Measurements from ENCODE around the gene PPIG.
"Not testable (repeated sequence)": the region's sequence is repeated elsewhere in the genome, so short reads cannot be mapped to it uniquely, and the experiment has no call there.

Gene PPIG

DNA sequence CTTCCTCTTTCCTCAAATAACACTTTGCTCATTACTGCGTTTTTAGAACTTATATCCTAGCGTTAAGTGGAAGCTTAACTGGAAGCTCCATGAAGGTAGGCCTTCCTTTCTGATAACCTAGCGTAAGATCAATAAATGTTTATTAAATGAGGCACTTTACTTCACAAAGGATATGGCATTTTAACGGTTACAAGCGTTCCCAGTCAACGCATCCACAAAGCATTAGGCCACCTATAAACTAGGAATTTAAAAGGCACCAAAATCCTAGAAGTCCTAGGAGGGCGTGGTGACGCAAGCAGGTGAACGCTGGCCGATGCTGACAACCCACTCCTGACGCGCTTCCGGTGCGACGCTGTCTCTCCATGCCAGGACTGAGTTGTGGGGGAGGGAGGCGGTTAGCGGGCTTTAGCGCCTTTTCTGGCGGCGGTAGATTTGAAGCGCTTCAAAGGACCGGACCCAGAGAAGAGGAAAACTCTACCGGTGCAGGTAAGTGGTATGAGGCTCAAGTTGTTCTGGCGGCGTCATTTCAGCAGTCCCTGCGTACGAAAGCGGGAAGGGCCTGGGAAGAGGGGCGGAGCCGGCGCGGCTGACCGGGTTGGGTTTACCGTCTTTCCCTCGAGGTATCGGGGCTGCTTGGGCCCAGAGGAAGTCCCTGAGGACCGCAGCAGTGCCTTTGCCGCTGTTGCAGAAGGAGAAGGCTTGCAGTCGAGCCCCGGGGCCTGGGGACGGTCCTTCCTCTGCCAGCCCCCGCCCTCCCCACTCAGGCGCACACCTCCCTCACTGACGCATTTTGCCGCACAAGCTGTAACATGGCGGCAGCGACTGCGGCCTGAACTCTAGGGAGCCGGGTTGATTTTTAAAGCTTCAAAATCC is at the start of gene PPIG:
Gene PPIG (plus strand): TSS at position 347 of the 873 bp plus-strand sequence. CDS start 19,691 bp downstream, outside the sequence.
- DNase-seq: peak; percentile 97

DNA sequence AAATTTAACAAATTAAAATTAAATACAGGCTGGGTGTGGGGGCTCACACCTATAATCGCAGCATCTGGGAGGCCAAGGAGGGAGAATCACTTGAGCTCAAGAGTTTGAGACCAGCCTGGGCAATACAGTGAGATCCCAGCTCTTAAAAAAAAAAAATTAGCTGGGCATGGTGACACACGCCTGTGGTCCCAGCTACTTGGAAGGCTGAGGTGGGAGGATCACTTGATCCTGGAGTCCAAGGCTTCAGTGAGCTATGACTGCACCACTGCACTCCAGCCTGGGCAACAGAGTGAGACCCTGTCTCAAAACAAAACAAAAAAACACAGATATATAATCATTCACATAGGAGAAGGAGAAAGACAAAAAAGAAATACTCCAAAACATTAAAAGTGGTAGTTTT is 44.7 kb upstream of the PPIG start:
- not testable (repeated sequence) for DNase-seq

GRCh38 chr2:169540146-169540545 is 44.0 kb upstream of the PPIG start:
- DNase-seq: no peak

DNA sequence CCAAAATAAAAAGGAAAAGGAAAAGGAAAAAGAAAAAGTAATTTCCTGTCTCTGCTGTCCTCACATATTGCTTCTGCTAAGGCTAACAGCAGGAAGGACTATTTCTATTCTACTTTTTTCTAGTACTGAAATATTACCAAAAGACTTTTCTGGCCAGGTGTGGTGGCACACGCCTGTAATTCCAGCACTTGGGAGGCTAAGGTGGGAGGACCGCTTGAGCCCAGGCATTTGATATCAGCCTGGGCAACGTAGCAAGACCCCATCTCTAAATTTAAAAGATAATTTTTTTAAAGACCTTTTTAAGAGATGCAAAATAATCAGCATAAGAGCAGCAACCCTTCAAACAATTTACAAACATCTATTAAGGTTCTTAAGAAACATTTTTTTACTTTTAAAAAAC is 41.7 kb upstream of the PPIG start:
- no peak for DNase-seq

- DNase-seq: no peak
Measured at GRCh38 chr2:169546756-169547155, 37.4 kb upstream of the PPIG start.

DNA sequence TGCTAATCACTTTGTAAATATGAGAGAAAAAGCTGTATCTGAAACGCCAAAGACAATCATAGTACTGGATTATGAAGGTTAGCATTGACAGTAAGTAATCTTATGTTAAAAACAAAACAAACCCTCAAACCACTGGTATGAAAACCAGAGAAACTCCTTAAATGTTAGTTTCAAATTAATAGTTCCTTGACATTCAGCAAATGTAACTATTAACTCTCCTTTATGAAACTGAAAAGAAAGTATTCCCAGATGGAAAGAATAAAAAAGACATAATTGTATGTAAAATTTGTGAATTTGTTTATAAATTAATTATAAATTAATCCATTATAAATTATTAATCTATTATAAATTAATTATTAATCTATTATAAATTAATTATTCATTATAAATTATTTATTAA is 22.8 kb upstream of the PPIG start:
- no peak for DNase-seq

DNA sequence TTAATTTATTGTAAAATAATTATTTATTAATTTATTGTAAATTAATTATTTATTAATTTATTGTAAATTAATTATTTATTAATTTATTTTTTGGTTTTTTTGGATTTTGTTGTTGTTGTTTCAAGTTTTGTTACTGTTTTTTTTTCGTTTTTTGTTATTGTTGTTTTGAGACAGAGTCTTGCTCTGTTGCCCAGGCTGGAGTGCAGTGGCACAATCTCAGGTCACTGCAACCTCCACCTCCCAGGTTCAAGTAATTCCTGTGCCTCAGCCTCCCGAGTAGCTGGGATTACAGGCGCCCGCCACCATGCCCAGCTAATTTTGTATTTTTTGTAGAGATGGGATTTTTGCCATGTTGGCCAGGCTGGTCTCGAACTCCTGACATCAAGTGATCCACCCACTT is 22.1 kb upstream of the PPIG start:
- not testable (repeated sequence) for DNase-seq

DNA sequence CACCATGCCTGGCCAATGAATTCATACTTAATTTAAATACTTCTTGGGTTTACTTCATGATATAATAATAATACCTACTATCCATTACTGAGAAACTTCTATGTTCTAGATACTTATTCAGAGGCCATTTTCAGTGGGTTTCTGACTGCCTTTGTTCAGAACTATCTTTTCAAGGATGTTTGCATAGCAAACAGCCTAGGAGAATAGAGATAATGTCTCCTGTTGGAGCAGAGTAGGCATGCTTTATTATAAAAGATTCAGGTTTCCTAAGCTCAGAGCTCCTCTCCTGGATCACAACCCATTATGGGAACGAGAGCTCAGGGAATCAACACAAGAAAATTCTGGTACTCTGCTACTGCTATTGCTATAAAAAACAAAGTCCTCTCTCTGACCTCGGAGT is 21.6 kb upstream of the PPIG start:
- DNase-seq: peak; percentile 72

DNA sequence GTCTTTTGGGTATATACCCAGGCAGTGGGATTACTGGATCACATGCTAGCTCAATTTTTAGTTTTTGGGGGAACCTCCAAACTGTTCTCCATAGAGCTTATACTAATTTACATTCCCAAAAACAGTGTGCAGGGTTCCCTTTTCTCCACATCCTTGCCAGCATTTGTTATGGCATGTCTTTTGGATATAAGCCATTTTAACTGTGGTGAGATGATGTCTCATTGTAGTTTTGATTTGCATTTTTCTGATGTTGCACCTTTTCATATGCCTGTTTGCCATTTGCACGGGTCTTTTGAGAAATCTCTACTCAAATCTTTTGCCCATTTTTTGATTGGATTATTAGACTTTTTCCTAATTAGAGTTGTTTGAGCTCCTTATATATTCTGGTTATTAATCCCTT is 18.5 kb upstream of the PPIG start:
- DNase-seq: no peak

DNA sequence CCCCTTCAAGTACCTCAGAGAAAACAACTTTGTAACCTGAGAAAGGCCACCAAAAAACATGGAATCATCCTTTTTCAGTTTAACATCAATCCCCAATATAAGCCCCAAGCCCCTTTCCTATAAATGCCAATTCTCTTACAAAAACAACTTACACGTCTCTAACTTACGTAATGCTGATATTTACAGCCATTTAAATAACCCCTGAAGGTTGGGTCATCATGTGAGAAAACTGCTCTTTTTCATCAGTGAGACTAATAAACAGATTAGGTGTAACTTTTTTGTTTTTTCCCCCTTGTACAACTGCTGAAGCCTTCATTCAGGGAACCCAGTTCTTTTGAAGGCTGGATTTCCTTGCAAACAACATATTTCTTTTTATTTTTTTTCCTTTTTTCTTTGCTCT is 14.2 kb upstream of the PPIG start:
- DNase-seq: no peak

DNA sequence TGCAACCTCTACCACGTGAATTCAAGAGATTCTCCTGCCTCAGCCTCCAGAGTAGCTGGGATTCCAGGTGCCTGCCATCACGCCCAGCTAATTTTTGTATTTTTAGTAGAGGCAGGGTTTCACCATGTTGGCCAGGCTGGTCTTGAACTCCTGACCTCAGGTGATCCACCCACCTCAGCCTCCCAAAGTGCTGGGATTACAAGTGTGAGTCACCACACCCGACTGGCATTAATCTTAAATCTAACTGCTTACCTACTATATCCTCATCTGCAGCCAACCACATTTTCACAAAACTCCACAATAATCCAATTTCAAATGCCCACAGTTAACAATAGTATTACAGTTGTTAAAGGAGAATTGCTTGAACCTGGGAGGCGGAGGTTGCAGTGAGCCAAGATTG is 13.4 kb upstream of the PPIG start:
- peak; percentile 69 for DNase-seq

DNA sequence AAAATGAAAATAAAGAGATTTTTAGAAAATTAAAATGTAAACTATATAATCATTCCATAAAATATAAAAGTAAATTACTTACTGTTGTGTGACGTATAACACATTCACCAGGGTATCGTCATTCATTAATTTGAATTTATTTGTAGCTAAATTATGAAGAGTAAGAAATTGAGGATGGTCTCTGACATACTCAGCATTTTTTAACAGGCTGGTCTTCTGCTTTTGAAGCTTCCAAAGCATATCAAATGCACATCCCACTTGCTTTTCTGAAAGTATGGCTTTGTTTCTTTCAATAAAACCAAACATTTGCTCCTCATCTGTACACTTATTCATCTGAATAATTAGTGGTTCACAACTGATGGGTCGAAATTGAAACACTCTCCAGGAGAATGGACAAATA is 12.6 kb upstream of the PPIG start:
- DNase-seq: no peak

- DNase-seq: no peak
Measured at GRCh38 chr2:169572189-169572588, 12.0 kb upstream of the PPIG start.

- DNase-seq: no peak
Measured at GRCh38 chr2:169572821-169573159, 11.4 kb upstream of the PPIG start.

DNA sequence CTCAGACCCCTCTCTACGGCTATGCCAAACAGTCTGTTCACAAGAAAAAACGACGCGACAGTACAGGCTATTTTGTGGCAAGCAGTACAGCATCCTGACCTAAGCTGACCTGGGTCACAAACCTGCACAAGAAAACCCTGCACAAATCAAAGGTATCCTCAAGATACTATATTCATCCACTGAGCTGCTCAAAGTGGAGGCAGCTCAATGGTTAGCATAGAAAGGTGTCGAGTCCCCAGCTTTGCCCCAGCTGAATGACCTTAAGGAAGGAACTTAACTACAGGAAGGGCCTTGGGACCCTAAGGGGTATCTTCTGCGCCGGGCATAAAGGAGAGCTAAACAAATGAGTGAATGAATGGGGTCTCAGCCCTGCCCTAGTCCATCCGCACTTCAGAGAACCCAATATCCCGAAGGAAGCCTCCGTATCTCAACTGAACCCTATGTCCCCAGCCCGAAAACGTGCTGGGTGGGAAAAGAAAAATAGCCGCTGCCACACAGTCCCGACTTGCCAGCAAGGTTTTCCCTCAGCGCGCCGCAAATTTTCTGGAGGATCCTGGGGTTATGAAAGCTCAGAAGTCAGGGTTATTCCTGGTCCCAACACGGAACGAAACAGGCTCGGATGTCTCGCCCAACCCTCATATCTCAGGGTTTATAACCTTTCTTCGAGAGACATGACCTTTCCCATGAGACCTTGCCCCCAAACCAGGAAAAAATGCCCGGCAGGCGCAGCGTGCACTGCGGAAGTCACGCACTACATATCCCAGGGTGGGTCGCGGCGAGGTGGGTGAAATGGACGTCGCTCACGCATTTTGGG is 10.8 kb upstream of the PPIG start, which contains the start of gene FASTKD1:
Gene FASTKD1 (minus strand): TSS at position 706 of the 814 bp plus-strand sequence. CDS start 1,836 bp downstream, outside the sequence.
- peak; percentile 99 for DNase-seq

DNA sequence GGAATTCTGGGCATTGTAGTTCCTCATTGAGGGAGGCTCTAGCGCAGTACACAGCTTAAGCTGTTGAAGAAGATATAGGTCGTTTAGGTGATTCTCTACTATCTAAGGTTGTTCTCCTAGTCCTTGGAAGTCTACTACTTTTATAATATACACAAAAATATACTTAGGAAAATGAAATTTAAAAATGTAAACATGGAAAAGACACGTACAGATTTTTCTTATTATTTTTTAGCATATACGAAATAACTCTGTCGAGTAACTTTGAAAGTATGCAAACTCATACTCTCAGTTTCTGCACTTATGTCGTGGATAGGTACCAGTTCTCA is 10.2 kb upstream of the PPIG start:
- no peak for DNase-seq

GRCh38 chr2:169574539-169574938 is 9.6 kb upstream of the PPIG start:
- DNase-seq: not testable (repeated sequence)

DNA sequence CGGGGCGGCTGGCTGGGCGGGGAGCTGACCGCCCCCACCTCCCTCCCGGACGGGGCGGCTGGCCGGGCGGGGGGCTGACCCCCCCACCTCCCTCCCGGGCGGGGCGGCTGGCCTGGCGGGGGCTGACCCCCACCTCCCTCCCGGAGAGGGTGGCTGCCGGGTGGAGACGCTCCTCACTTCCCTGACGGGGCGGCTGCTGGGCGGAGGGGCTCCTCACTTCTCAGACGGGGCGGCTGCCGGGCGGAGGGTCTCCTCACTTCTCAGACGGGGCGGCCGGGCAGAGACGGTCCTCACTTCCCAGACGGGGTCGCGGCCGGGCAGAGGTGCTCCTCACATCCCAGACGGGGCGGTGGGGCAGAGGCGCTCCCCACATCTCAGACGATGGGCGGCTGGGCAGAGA is 8.9 kb upstream of the PPIG start:
- not testable (repeated sequence) for DNase-seq

GRCh38 chr2:169579044-169579443 is 5.1 kb upstream of the PPIG start:
- DNase-seq: no peak

DNA sequence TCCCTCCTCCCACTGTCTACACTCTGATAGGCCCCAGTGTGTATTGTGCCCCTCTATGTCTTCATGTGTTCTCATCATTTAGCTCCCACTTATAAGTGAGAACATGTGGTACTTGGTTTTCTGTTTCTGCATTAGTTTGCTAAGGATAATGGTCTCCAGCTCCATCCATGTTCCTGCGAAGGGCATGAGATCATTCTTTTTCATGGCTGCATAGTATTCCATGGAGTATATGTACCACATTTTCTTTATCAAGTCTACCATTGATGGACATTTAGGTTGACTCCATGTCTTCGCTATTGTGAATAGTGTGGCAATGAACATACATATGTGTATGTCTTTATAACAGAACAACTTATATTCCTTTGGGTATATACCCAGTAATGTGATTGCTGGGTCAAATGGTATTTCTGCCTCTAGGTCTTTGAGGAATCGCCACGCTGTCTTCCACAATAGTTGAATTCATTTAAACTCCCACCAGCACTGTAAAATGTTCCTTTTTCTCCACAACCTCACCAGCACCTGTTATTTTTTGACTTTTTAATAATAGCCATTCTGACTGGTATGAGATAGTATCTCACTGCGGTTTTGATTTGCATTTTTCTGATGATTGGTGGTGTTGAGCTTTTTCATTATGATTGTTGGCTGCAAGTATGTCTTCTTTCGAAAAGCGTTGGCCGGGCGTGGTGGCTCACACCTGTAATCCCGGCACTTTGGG is 1.4 kb upstream of the PPIG start:
- DNase-seq: not testable (repeated sequence)

DNA sequence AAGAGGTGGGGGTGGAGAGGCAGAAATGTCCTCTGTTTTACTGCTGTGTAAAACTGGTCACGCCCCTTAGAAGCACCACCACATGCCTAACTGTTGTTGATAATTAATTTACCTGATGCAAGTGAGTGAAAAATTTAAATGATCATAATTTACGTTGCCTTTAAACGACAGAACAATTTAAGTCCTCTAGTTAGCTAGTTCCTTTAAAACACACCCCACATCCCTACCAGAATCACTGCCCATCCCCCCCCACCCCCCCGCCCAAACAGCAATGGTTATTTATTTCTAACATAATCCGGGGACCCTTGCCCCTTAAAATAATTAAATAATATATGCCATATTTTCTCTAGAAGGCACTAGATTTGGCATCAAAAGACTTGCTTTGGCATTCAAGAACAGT is 633 bp upstream of the PPIG start:
- no peak for DNase-seq

DNA sequence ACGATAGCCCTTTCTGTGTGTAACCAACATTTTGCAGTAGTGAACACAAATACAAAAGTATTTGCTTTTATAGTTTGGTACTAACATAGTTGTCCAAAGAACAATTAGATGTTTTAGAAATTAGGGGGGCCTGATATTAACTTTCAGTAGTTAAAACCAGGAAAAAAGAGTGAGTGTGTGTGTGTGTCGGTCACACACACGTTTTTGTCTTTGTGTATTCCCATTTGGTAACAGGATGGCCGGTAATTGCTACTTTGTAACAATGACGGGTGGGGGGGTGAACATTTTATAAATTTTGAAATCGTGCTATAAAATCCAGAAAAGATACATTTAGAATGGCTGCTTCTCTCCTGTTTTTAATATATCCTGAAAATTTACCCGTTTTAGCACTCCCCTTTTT is 1.5 kb downstream of the PPIG start:
- DNase-seq: no peak

- no peak for DNase-seq
Measured at GRCh38 chr2:169590804-169591203, 6.7 kb downstream of the PPIG start.

DNA sequence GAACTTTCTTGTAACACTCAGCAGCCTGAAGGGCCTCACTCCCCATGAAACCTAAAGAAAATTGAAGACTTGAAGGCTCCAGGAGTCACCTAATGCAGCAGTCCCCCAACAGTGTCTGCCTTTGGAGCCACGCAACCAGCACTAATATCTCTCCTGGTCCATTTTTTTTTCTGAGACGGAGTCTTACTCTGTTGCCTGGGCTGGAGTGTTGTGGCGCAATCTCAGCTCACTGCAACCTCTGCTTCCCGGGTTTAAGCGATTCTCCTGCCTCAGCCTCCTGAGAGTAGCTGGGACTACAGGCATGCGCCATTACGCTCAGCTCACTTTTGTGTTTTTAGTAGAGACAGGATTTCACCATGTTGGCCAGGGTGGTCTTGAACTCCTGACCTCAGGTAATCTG is 12.4 kb downstream of the PPIG start:
- not testable (repeated sequence) for DNase-seq
